Stimulated activated CD8-positive, alpha-beta memory T cell treated with anti-CD3 and anti-CD28 coated beads, Interleukin-2, amount 100 ng/mL, for 1 hour (primary cell): ENCODE results near the gene IGF2.
"Not testable (repeated sequence)": the region's sequence is repeated elsewhere in the genome, so short reads cannot be mapped to it uniquely, and the experiment has no call there.

Experiments
- DNase-seq, 2 donors: peaks; one replicate each; pipeline ENCODE4 v3.0.0-alpha.2; 2020; ENCODE audit warnings: low read depth in 2 of 2

IGF2 gene

DNA sequence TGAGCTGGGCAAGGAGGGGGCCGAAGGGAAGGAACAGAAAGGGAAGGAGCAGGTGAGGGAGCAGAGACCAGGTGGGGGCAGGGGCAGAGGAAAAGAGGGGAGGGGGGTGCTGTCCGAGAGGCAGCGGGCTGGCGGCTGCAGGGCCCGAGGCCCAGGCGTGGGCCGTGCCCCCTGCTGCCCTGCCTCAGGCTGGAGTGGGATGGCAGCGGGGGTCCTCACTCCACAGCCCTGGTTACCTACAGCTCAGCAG, 2.3 kb downstream of the IGF2 start:
- no peak for DNase-seq

DNA sequence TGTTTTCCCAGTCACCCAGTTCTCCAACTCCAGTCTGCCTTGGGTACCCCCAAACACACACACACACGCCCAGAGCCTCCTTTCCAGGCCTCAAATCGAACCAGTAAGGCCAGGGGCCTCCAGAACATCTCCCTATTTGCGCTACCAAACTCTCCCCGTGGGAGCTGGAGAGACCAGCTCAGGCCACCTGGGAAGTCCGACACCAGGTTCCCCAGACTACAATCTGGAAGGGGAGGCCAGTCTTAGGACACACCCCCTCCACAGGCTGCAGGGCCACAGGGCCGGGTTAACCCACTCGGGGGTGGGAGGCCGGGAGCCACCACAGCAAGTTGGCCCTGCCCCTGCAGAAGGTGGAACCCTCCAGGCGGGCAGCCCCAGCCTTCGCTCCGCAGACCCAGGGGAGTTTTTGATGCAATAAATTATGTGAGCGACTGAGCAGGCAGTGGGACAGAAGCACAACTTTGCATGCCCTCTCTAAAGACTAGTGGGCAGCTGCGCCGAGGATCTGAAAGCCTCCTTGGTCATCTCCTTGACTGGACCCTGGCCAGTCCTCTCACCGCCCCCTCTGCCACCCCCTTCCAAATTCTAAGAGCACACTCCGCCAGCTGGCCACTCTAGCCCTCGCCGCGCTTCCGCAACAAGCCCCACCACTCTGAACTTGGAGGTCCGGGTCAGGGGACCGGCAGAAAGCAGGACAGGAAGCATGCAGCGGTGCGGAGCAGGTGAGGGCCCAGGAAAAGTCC, 2.8 kb downstream of the IGF2 start:
- DNase-seq = no peak

DNA sequence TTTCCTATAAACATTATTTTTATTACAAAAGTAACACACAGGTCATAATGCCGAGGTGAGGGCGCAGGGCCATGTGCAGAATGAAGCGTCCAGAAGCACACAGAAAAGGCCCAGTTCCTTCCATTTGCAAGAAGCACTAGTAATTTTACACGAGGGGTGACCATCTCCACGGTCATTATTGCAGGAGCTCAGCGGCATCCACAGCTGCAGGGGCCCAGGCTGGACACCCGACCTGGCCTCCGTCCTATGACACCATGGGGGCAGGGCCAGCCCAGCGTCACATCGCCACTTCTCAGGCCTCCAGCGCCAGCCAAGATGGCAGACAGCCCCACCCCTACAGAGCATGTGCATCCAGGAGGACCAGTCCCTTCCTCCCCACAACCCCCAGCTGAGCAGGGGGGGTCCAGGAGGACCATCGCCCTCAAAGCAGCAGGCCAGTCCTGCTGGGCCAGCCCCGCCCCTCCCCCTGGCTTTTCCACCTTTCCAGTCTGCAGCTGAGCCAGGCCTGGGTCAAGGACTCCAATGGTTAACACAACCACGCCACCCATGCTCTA, 3.5 kb downstream of the IGF2 start:
- no peak for DNase-seq

DNA sequence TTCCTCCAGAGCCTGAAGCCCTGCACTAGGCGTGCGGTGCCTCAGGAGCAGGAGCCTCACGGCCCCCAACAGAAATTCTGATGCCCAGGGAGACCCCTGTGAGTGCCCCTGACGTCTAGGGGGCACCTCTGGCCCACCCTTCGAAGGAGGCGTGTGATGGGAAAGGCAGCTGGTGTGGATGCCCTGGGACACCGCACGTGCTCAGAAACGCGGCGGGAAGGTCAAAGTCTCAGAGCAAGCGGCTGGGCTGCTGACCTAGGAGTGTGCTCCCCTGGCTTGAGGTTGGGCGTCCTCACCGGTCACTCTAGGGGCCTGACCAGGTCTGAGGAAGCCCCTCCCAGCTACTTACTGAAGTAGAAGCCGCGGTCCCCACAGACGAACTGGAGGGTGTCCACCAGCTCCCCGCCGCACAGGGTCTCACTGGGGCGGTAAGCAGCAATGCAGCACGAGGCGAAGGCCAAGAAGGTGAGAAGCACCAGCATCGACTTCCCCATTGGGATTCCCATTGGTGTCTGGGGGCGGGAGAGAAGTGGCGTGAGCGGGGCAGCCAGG, 4.1 kb downstream of the IGF2 start:
- DNase-seq = no peak

DNA sequence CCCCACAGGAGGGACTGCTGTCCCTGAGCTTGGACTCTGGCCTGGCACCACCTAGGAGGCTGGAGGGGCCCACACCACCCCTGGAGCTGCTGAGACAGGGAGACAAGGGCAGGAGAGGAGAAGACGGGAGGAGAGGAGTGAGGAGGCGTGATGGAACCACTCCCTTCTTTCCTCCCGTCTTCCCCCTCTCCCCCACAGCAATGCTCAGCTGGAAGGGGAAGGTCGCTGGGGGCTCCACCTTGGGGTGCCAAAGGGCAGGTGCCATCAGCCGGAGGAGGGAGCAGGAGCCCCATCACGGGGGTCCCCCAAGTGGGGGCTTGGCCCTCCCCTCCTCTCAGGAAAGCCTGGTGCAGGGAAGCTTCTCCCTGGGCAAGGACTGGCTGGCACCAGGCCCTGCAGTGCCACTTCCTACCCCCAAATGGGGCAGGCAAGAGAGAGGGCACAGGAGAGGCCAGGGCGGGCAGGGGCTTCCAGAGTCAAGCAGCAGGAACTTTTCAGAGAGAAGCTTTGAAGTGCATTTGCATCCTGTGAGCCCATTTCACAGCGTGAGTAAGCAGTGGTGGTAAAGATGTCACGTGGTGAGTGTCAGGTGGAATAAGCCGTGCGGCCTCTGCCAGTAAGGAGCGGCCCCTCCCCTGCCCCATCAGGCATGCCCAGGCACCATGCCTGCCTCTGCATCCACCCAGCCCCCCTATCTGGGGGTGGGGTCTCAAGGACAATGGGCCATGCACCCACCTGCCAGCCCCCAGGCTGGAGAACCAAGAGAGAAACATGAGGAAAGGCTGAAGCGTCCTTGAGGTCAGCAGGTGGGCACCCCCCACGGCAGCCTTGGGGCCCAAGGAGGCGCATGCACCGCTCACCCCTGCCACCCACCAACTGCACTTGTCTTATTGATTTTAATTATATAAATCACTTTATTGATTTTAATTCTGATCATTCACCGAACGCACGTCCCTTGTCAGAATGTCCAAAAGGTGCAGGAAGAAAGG, 4.9 kb downstream of the IGF2 start:
- no peak for DNase-seq

DNA sequence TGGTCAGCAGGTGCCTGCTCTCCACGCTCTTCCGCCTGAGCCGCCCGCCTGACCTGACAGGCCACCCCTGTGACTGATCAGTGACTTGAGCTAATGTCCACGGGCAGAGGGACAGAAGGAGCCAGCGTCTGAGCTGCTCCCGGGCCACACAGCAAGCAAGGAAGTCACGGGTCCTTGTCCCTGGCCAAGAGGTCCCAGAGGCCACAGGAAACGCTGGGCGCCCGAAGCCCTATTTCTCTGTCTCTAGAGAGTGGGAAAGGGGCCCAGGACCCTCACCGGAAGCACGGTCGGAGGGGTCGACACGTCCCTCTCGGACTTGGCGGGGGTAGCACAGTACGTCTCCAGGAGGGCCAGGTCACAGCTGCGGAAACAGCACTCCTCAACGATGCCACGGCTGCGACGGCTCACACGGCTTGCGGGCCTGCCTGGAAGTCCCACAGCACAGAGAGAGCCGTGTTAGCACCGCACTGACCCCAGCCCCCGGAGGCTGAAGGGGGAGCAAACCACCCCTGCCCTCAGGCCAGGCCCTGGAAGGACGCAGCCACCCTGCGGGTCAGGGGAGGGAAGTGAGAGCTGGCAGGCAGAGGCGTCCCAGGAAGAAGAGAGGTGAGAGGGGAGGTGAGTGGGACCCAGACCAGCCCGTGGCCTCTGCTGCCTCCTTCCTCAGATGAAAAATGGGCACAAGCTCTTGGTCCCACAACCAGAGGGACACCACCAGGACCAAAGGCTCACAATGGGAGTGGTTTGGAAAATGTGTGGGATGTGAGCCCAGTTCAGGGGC, 5.8 kb downstream of the IGF2 start:
- no peak for DNase-seq

DNA sequence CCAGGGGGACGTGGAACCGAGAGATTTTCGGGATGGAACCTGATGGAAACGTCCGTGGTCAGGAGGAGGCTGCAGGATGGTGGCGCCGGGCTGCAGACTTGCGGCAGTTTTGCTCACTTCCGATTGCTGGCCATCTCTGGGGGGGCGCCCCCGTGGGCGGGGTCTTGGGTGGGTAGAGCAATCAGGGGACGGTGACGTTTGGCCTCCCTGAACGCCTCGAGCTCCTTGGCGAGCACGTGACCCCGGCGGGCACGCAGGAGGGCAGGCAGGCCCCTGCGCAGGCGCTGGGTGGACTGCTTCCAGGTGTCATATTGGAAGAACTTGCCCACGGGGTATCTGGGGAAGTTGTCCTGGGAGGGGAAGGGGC, 6.3 kb downstream of the IGF2 start:
- no peak for DNase-seq

DNA sequence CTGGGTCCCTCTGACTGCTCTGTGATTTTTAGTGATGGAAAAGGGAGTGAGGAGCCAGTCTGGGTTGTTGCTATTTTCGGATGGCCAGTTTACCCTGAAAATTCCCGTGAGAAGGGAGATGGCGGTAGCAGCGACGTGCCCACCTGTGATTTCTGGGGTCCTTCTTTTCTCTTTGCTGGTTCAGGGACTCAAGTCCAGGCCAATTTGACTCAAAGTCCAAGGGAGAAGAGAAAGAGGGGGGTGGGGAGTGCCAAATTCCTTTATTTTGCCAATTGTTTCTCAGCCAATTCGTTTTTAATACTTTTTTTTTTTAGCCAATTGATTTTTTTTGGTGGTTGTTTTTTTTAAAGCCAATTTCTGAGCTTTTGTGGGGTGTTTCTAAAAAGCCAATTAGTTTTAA, 6.9 kb downstream of the IGF2 start:
- no peak for DNase-seq

DNA sequence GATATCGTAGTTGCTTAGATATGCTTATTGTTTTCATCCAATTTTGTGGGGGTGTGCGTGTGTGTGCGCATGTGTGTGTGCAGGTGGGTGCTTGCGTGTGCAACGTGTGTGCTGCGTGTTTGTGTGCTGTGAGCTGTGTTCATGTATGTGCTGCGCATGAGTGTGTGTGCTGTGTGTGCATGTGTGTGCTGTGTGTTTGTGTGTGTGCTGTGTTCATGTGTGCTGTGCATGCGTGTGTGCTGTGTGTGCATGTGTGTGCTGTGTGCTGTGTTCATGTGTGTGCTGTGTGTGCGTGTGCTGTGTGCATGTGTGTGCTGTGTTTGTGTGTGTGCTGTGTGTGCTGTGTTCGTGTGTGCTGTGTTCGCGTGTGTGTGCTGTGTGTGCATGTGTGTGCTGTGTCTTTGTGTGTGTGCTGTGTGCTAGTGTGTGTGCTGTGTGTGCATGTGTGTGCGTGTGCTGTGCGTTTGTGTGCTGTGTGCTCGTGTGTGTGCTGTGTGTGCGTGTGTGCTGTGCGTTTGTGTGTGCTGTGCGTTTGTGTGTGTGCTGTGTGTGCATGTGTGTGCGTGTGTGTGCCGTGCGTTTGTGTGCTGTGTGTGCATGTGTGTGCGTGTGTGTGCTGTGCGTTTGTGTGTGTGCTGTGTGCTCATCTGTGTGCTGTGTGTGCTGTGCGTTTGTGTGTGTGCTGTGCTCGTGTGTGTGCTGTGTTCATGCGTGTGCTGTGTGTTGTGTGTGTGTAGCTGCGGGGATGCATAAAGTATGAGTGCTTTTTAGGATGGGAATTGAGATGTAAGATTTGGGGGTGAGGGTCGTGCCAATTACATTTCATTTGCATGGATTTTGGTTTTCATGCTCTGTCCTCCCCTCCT, 7.6 kb downstream of the IGF2 start:
- DNase-seq = no peak

DNA sequence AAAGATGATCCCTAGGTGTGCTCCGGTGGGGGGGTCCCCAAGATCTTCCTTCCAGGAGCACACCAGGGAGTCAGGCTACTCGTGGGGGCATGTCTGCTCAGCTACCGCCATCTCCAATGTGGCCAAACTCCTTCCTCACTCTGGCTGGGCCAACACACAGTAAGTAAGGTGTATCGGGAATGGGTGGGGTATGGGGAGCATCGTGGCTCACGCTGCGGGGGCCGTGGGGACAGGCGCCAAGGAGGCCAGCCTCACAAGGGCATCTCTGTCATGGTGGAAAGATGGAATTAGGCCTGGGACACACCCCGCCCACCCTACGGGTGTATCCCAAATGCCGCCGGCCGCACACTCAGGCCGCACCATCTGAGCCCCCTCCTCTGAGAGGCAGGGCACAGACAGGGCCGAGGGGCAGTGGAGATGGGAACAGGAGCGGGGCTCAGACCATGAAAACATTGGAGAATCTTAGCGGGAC, 8.3 kb downstream of the IGF2 start:
- DNase-seq = no peak

DNA sequence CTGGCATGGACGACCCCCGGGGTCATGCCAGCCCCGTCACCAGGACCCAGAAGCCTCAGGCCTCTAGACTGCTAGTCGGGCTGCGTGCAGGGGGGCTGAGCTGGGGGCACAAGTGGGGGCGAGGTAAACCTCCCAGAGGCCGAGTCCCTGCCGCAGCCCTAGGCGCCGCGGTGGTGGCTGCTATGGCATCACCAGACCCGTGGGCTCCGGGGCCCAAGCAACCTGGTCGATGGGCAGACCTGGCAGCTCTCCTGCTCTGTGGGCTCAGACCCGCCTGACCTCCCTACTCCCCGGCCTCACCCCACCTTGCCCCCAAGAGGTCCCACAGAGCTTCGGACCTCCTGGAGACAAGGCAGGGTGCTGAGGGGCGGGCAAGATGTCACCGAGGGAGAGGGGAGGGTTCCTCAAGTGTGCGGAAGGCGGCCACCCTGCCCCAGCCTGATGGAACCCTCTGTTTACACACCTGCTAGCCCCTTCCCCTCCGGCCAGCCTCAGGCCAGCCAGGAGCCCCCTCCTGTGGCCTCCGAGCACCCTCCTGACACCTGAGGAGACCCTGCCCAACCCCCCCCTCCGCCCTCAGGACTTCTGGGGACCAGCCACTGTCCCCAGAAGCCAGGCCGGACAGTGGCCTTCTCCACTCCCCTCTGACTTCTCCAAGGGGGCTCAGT, 9.4 kb downstream of the IGF2 start:
- DNase-seq = no peak

DNA sequence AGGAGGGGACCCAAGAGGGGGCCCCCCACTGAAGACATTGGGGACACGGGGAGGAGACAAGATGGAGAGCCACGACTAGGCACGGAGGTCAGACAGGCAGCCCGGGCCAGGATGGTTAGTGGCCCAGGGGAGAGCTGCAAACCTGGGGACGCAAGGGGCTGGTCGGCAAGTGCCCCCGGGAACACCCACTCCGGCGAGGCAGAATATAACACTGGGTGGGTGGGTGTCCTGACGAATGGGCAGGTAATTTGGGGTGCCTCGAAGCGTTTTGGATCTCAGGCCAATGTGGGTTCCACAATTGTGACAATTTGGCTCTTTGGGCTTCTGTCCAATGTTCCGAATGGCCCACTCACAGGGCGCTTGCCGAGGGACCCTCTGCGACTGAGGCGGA, 9.9 kb downstream of the IGF2 start:
- DNase-seq = no peak

DNA sequence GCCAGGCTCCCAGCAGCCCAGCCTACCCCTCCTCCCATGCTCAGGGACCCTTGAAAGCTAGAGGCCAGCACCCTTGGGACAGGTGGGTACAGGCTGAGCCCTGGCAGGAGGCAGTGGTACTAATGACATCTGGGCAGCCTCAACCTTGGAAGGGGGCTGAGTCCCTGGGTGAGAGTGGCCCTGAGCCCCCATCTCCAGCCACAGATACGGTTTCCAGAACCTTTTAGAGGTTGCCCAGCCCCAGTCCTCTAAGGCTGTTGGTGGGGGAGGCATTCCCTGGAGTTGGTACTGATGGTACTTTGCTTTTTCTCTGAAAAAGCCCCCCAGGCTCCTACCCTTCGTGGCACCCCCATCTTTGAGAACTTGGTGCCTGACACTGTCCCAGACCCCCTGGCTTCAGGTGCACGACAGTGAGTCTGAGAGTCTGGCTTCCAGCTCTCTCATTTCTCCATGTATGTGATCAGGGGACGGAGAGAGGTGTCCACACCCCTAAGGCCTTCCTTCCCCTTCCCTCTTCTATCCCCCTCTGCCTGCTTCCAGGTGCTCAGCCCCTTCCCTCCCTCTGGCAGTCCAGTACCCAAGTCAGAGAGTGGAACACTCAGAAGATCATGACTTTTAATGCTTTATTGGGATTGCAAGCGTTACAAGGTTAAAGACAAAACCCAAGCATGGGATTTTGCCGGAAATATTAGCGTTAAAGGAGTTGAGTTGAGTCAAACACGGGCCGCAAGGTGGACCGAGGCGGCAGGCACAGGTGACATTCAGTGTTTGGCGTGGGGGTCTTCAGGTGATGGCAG, 10.5 kb downstream of the IGF2 start:
- no peak for DNase-seq

DNA sequence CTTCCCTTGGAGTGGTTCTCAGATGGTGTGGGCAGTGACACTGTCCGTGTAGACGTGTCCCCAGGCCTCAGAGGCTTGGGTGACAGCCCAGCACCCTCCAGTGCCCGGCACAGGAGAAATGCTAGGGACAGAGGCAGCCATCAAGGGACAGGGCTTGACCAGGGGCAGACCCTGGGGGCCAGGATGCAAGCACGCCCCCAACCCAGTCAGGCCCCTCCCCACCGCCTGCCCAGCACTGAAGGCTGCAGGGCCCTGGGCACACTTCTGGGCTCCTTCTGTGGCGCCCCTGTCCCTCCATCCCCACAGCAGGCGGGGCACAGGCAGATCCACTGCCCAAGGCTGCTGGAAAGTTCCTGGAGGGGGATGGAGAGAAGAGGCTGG, 11.1 kb downstream of the IGF2 start:
- no peak for DNase-seq

DNA sequence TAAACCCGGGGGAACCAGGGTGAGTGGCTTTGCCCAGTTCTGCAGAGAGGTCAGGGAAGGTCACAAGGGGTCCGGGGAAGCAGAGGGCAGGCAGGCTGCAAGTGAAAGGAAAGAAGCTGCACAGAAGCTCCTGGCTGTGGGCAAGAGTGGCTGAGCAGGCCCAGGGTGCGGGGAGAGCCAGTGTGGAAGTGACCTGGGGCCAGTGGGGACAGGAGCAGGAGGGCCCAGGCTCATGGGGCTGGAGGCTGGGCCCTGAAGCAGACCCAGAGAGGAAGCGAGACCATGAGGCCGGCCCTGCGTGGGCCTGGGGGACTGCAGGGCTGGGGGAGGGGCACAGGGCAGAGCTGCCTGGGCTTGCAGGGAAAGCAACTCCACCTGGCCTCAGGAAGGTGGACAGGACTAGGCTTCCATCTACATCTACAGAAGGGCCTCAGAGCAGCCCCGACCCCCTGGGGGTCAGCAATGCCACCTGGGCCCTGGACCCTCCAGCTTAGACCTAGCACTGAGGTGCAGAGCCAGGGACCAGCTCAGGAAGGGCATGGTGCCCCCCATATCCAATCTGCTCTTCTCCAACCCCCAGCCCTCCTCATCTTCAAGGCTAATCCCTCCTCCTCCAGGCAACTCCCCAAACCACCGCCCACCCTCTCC, 11.6 kb downstream of the IGF2 start:
- DNase-seq = no peak

DNA sequence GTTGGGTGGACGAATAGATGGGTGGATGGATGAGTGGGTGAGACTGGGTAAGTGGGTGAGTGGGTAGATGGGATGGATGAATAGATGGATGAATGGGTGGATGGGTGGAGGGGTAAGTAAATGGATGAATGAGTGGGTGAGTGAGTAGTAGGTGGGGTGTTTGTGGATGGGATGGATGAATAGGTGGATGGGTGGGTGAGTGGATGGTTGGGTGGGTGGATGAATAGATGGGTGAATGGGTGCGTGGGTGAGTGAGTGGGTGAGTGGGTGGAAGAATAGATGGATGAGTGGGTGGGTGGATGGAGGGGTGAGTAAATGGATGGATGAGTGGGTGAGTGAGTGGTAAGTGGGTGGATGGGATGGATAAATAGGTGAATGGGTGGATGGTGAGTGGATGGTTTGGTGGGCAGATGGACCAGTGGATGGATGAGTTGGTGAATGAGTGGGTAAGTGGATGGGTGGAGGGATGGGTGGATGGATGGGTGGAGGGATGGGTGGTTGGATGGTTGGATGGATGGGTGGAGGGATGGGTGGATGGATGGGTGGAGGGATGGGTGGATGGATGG, 12.6 kb downstream of the IGF2 start:
- no peak for DNase-seq

DNA sequence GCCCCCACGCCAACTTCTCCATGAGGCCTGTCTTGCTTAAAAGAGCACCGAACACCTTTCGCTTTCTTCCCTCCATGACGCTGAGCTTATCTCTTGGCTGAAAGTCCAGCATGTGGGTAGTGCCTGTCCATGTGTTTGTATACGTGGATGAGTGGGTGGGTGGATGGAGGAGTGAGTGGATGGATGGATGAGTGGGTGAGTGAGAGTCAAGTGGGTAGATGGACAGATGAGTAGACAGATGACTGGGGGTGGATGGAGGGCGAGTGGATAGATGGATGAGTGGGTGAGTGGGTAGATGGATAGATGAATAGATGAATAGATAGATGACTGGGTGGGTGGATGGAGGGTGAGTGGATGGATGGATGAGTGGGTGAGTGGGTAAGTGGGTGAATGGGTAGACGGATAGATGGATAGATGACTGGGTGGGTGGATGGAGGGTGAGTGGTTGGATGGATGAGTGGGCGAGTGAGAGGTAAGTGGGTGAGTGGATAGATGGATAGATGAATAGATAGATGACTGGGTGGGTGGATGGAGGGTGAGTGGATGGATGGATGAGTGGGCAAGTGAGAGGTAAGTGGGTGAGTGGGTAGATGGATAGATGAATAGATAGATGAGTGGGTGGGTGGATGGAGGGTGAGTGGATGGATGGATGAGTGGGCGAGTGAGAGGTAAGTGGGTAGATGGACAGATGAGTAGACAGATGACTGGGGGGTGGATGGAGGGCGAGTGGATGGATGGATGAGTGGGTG, 14.3 kb downstream of the IGF2 start:
- not testable (repeated sequence) for DNase-seq

DNA sequence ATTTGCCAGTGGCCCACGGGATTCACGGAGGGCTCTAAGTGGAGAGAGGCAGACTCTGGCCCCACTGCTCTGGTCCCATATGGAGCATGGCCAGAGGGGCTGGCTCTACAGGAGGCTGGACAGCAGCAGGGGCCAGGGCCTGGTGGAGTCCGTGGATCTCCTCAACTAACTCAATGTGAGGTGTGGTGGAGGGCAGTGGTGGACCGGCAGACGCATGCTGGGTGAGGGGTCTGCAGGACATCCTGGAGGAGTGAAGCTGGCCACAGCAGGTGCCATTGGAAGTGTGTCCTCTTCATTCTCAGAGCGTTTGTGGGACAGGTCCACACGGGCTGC, 15.6 kb downstream of the IGF2 start:
- DNase-seq = no peak
